ENCODE results near the gene KLHL29. TPM values are rescaled to one million over a fixed set of nuclear protein-coding genes. Genes with fewer than 3 reads are reported as not detected.

KLHL29 gene
- total and polyA plus RNA-seq, 2 donors (not counting 3 experiments of a cell fraction or from before 2014, with no cell fraction given): 4.6 to 12.7 TPM

GRCh38 chr2:23525137-23525765 is 140.3 kb downstream of the KLHL29 start:
- dilution Hi-C loops (cut with MboI; ENCODE audit: extremely low pct_ligation_motif_present, low sequenced_read_pairs) (no loop called here), intact Hi-C loops (cut with micrococcal nuclease) (no loop called here)
- BruUV-seq (replicated peaks): no TSS peak
- H3K9me1 ChIP-seq (replicated peaks; ENCODE audit: control insufficient read depth, extremely low read depth, insufficient read depth, low read length): no peaks in the 10 kb centered on the region
- H3K4me3 ChIP-seq (replicated peaks in 1 of 3; ENCODE audit: insufficient read depth in 1 of 3, low read depth in 1 of 3, low read length in 3 of 3): no peak overlapping the region
- H2AFZ ChIP-seq (ENCODE audit: low read depth, low read length): no peak overlapping the region
- H3K9ac ChIP-seq (replicated peaks; ENCODE audit: extremely low read depth, insufficient read depth, low read length): no peak overlapping the region
- H4K20me1 ChIP-seq (replicated peaks; ENCODE audit: control insufficient read depth, extremely low read depth, insufficient read depth, low read length): no peaks in the 10 kb centered on the region
- DNase-seq (ENCODE audit: low read depth, low spot score) (no peak), FAIRE-seq (no peak)
- POLR2A ChIA-PET: no interaction called here
- no peaks in the 10 kb centered on the region for H3K79me2 ChIP-seq (ENCODE audit: control insufficient read depth, insufficient read depth, low read length)
- no peaks in the 10 kb centered on the region for H3K27me3 ChIP-seq (ENCODE audit: control insufficient read depth in 2 of 2, insufficient read depth in 2 of 2, low read length in 2 of 2)
- no peaks in the 10 kb centered on the region for H3K4me1 ChIP-seq (ENCODE audit: control insufficient read depth, extremely low read depth, insufficient read depth, low read length)
- TF ChIP-seq MYC (IDR thresholded peaks at IDR 0.05; ENCODE audit: low read depth, low read length): no peak
- TF ChIP-seq EZH2 (IDR thresholded peaks at IDR 0.05; ENCODE audit: borderline replicate concordance, low read depth, low read length, severe bottlenecking): no peak
- no peak for TF ChIP-seq FOS (IDR thresholded peaks at IDR 0.05; ENCODE audit: borderline replicate concordance, insufficient read depth, low read length)
- no peak for TF ChIP-seq JUN (IDR thresholded peaks at IDR 0.05; ENCODE audit: borderline replicate concordance, insufficient read depth, insufficient read length, low read depth)
- TF ChIP-seq CTCF (IDR thresholded peaks at IDR 0.05; ENCODE audit: extremely low read depth in 1 of 2, insufficient read depth in 1 of 2, low read depth in 1 of 2, low read length in 2 of 2): no peak
- TF ChIP-seq POLR2A (IDR thresholded peaks at IDR 0.05; ENCODE audit: low read depth, low read length): no peak
- TF ChIP-seq MAX (IDR thresholded peaks at IDR 0.05; ENCODE audit: insufficient read depth, insufficient read length): no peak
- no peak for TF ChIP-seq POLR2AphosphoS5 (IDR thresholded peaks at IDR 0.05; ENCODE audit: insufficient read depth, low read depth, low read length)
- no peak for TF ChIP-seq GATA2 (IDR thresholded peaks at IDR 0.05; ENCODE audit: insufficient read depth, insufficient read length, low read depth, low read length)
- H3K4me2 ChIP-seq (ENCODE audit: insufficient read depth, low read length): no peak overlapping the region
- H3K27ac ChIP-seq (ENCODE audit: insufficient read depth, low read depth, low read length): no peak overlapping the region
- no peaks in the 10 kb centered on the region for H3K9me3 ChIP-seq (replicated peaks; ENCODE audit: control insufficient read depth, insufficient read depth, low read length)
- H3K36me3 ChIP-seq (ENCODE audit: control insufficient read depth in 2 of 2, extremely low read depth in 1 of 2, insufficient read depth in 2 of 2, low read length in 2 of 2): no peaks in the 10 kb centered on the region
- CTCF ChIA-PET: interaction anchor here (0.9 to 1.3 kb wide), 2 partner anchors 121 to 213 kb away, joined by 3 read pairs; no protein-coding TSS in a partner anchor

Measured in endothelial cell of umbilical vein (primary cell).